Loucy (cell line): ENCODE measurements around the gene APOM.
A peak's percentile ranks its signal among the peaks of the same experiment; 100 is the strongest.

Experiments
- H2AFZ ChIP-seq: fragments of 200-600 bp; sonication (generic); 2 replicates; pipeline ENCODE4 v1.6.0; 2016; ENCODE audit warnings: antibody characterized with exemption, mild to moderate bottlenecking, low read length, moderate library complexity
- H3F3A ChIP-seq: fragments of 200-600 bp; 2 replicates; pipeline ENCODE4 v1.6.0; 2016; ENCODE audit warnings: antibody characterized with exemption, low read depth, mild to moderate bottlenecking
- H3K27me3 ChIP-seq: fragments of 200-600 bp; sonication (generic); 2 replicates; pipeline ENCODE4 v1.6.1; 2014; ENCODE audit warnings: low read length, mild to moderate bottlenecking; ENCODE audit not compliant: insufficient read depth, poor library complexity, severe bottlenecking
- H3K36me3 ChIP-seq: fragments of 200-600 bp; sonication (generic); 2 replicates; pipeline ENCODE4 v1.6.1; 2016; ENCODE audit warnings: low read length; ENCODE audit not compliant: insufficient read depth
- H3K4me1 ChIP-seq: fragments of 200-600 bp; sonication (generic); 2 replicates; pipeline ENCODE4 v1.5.1; 2014; ENCODE audit warnings: low read length, mild to moderate bottlenecking; ENCODE audit not compliant: insufficient read depth, poor library complexity, severe bottlenecking
- H3K4me2 ChIP-seq: fragments of 200-600 bp; sonication (generic); 2 replicates; pipeline ENCODE4 v1.6.0; 2014; ENCODE audit warnings: antibody characterized with exemption, low read length, low read depth, mild to moderate bottlenecking; ENCODE audit not compliant: poor library complexity, severe bottlenecking
- H3K4me3 ChIP-seq: fragments of 200-600 bp; sonication (generic); 2 replicates; pipeline ENCODE4 v1.5.1; 2014; ENCODE audit warnings: low read length, mild to moderate bottlenecking, mixed read lengths; ENCODE audit not compliant: poor library complexity, severe bottlenecking
- H3K79me2 ChIP-seq: fragments of 200-600 bp; sonication (generic); 2 replicates; pipeline ENCODE4 v1.6.1; 2014; ENCODE audit warnings: low read length; ENCODE audit not compliant: insufficient read depth
- H3K9ac ChIP-seq: fragments of 200-600 bp; sonication (generic); 2 replicates; pipeline ENCODE4 v1.6.0; 2014; ENCODE audit warnings: mild to moderate bottlenecking, low read depth, low read length, moderate library complexity; ENCODE audit not compliant: poor library complexity, severe bottlenecking
- H3K9me2 ChIP-seq: fragments of 200-600 bp; sonication (generic); replicated peaks from 2 replicates; pipeline ENCODE4 v1.6.1; 2016; ENCODE audit warnings: low read depth, low read length, mixed read lengths
- H3K9me3 ChIP-seq: fragments of 200-600 bp; sonication (generic); 2 replicates; pipeline ENCODE4 v1.6.1; 2014; ENCODE audit warnings: mild to moderate bottlenecking, antibody characterized with exemption, low read length, low read depth; ENCODE audit not compliant: insufficient read depth
- H4K20me1 ChIP-seq: fragments of 200-600 bp; sonication (generic); 2 replicates; pipeline ENCODE4 v1.6.0; 2014; ENCODE audit warnings: antibody characterized with exemption, low read length, mild to moderate bottlenecking; ENCODE audit not compliant: insufficient read depth, poor library complexity, severe bottlenecking
- EZH2phosphoT487 ChIP-seq: fragments of 200-600 bp; IDR thresholded peaks from 2 replicates; pipeline ENCODE4 v1.6.1; 2018; ENCODE audit warnings: antibody characterized with exemption, mild to moderate bottlenecking, moderate library complexity, borderline replicate concordance
- TF ChIP-seq, protein P1 (sequence below): fragments of 200-600 bp; sonication (generic); conservative IDR thresholded peaks from 2 replicates; pipeline ENCODE4 v1.5.1; 2014; ENCODE audit warnings: mild to moderate bottlenecking, antibody characterized with exemption, low read length

The APOM gene

DNA sequence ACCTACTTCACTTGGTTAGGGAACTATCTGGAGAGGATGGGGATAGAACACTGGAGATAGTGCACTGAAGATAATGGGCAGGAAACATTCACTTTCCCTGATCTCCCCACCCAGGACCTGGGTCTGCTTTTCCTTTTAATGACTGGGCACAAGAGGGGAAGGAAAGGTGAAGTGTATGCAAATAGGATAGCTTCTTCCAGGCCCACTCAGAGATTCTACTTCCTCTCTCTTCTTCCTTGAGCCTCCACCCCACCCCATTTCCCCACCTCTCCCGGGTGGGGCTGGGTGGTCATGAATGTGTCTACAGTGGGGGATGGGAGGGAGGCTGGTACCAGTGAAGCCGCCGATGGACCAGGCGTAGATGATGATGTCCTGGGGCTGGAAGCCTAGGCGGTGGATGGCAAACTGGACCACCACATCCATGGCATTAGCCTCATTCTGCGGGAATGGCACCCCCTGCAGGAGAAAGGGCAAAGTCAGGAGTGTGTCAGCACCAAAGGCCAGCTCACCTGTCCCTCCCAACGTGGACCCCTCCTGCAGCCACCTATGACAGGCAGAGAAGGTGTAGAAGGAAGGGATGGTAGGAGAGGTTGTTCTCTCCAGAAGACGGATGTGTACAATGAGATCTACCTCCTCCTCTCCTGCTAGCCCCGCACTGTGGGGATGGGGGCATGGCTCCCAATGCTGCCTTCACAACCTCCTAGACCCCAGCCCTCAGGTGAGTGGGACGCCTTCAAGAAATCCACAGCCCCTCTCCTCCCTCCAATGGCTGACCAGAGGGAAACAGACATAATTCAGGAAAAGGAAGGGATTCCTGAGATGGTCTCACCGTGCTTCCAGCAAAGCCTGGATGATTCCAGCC, 33.8 kb downstream of the APOM start:
- Histone ChIP-seq H3K9me2 (no peaks in the 10 kb centered on the region), H3F3A (no peaks in the 10 kb centered on the region), H4K20me1 (no peaks in the 10 kb centered on the region), H3K79me2 (no peaks in the 10 kb centered on the region), H3K4me2 (no peak overlapping the region), H3K4me1 (no peaks in the 10 kb centered on the region), H2AFZ (no peak overlapping the region), H3K27me3 (no peaks in the 10 kb centered on the region), H3K9me3 (no peaks in the 10 kb centered on the region), H3K36me3 (peaks cover 83% of the 10 kb centered on the region; the same call in 1 of the 2 replicates), H3K4me3 (no peak overlapping the region), H3K9ac (no peak overlapping the region)
- TF ChIP-seq EZH2phosphoT487 = no peak
- TF ChIP-seq, protein P1, sequence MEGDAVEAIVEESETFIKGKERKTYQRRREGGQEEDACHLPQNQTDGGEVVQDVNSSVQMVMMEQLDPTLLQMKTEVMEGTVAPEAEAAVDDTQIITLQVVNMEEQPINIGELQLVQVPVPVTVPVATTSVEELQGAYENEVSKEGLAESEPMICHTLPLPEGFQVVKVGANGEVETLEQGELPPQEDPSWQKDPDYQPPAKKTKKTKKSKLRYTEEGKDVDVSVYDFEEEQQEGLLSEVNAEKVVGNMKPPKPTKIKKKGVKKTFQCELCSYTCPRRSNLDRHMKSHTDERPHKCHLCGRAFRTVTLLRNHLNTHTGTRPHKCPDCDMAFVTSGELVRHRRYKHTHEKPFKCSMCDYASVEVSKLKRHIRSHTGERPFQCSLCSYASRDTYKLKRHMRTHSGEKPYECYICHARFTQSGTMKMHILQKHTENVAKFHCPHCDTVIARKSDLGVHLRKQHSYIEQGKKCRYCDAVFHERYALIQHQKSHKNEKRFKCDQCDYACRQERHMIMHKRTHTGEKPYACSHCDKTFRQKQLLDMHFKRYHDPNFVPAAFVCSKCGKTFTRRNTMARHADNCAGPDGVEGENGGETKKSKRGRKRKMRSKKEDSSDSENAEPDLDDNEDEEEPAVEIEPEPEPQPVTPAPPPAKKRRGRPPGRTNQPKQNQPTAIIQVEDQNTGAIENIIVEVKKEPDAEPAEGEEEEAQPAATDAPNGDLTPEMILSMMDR = peak; percentile 69

DNA sequence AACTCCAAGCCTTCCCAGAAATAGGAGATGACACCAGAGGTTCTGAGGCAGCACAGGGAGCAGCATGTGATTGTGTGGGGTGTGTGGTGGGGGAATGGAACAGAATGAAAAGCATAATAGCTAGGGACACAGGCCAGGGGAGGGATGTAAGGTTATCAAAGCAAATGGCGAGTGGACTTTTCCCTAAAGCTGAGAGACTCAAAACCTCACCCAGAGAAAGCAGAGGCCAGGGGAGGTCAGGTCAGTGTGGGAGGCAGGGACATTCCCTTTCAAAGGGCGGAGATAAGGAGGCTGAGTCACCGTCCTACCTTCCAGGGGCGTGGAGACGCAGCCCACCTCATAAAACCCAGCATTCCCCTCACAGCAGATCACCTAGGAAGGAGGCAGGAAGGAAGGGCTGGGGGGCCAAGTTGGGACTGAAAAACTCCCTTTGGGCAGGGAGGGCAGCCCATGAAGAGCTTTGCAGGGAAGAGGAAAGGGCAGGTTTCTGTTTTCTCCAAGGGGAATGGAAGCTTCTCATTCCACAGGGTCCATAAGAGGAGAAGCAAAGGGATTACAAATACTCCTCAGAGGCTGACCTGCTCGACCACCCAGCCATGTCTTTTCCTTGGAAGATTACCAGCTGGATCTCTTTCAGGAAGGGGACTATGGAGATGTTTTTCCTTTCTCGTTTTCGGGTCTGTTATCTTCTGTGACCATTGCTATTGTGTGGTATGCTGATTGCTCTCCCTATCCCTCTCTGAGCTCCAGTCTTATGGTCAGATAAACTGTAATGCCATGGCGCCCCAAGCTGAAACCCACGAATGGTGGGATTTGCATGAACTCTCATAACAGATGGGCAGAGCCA, 34.8 kb downstream of the APOM start:
- H4K20me1 ChIP-seq = no peaks in the 10 kb centered on the region
- H3K9ac ChIP-seq = no peak overlapping the region
- no peaks in the 10 kb centered on the region for H3K4me1 ChIP-seq
- H3K36me3 ChIP-seq = peaks cover 92% of the 10 kb centered on the region; the same call in 1 of the 2 replicates
- H2AFZ ChIP-seq = no peak overlapping the region
- H3K79me2 ChIP-seq = no peaks in the 10 kb centered on the region
- no peaks in the 10 kb centered on the region for H3K27me3 ChIP-seq
- H3K9me2 ChIP-seq = no peaks in the 10 kb centered on the region
- no peak for TF ChIP-seq EZH2phosphoT487
- TF ChIP-seq, protein P1 = no peak
- no peak overlapping the region for H3K4me3 ChIP-seq
- H3K9me3 ChIP-seq = no peaks in the 10 kb centered on the region
- H3F3A ChIP-seq = no peaks in the 10 kb centered on the region
- no peak overlapping the region for H3K4me2 ChIP-seq

DNA sequence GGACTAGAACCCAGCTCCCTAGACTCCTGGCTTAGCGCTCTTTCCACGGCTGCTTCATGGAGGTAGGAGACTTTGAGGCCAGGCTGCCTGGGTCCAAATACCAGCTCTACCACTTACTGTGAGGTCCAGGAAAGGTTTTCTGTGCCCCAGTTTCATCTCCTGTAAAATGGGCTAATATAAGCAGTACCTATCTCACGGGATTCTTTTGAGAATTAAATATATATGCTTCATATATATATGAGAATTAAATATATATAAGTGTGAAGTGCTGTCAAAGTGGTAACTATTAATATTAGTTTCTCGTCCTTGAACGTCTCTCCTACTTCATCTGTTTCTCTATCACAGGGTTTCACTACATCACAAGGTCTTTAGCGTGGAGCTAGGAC, 35.4 kb downstream of the APOM start:
- TF ChIP-seq, protein P1 = no peak
- TF ChIP-seq EZH2phosphoT487 = no peak
- no peak overlapping the region for H2AFZ ChIP-seq
- no peak overlapping the region for H3K4me3 ChIP-seq
- H3K9me2 ChIP-seq = no peaks in the 10 kb centered on the region
- peaks cover 91% of the 10 kb centered on the region; the same call in 1 of the 2 replicates for H3K36me3 ChIP-seq
- no peaks in the 10 kb centered on the region for H3K4me1 ChIP-seq
- no peak overlapping the region for H3K9ac ChIP-seq
- no peaks in the 10 kb centered on the region for H3K9me3 ChIP-seq
- H3K27me3 ChIP-seq = no peaks in the 10 kb centered on the region
- H4K20me1 ChIP-seq = no peaks in the 10 kb centered on the region
- H3K4me2 ChIP-seq = no peak overlapping the region
- no peaks in the 10 kb centered on the region for H3K79me2 ChIP-seq
- no peaks in the 10 kb centered on the region for H3F3A ChIP-seq
